ENCODE measurements around the gene SRC. TPM values are rescaled to one million over a fixed set of nuclear protein-coding genes. Genes with fewer than 3 reads are reported as not detected.

SRC gene
- polyA plus RNA-seq, 1 of the 3 experiments (the other 2 are of a cell fraction) = 23.8 TPM

- Histone ChIP-seq H3K4me3 (ENCODE audit: low read depth in 2 of 2, low read length in 1 of 2) (no peak overlapping the region), H3K27me3 (ENCODE audit: insufficient read depth) (peaks cover 47% of the 10 kb centered on the region; the same call in 1 of the 2 replicates), H3K9me3 (no peaks in the 10 kb centered on the region), H3K79me2 (ENCODE audit: insufficient read depth) (no peaks in the 10 kb centered on the region), H3K27ac (ENCODE audit: low read depth in 2 of 2, low read length in 1 of 2) (no peak overlapping the region), H4K20me1 (ENCODE audit: insufficient read depth) (no peaks in the 10 kb centered on the region), H2AFZ (ENCODE audit: low read depth) (no peak overlapping the region), H3K36me3 (replicated peaks in 1 of 2; ENCODE audit: control insufficient read depth in 1 of 2, insufficient read depth in 2 of 2, low read length in 1 of 2) (no peaks in the 10 kb centered on the region), H3K9me2 (no peaks in the 10 kb centered on the region), H3K4me2 (no peak overlapping the region), H3F3A (replicated peaks; ENCODE audit: insufficient read depth) (no peaks in the 10 kb centered on the region), H3K4me1 (ENCODE audit: control insufficient read depth in 1 of 2, insufficient read depth in 2 of 2, low read depth in 1 of 2, low read length in 1 of 2) (peaks cover 0 to 5% of the 10 kb centered on the region in 2 experiments; a peak in 1 of 4 replicates), H3K9ac (no peak overlapping the region)
- 40% methylated on average over 3 of the region's 3 CpGs for WGBS (ENCODE audit: low lambda C conversion rate)
- POLR2A ChIA-PET = no interaction called here
- DNase-seq = no peak
- TF ChIP-seq RCOR1 (IDR thresholded peaks at IDR 0.05; ENCODE audit: low read length) (no peak), POLR2AphosphoS5 (IDR thresholded peaks at IDR 0.05; ENCODE audit: low read depth, low read length) (no peak), EZH2phosphoT487 (IDR thresholded peaks at IDR 0.05; ENCODE audit: borderline replicate concordance, low read depth) (no peak), CHD2 (IDR thresholded peaks at IDR 0.05; ENCODE audit: low read length, partially characterized antibody) (no peak), PBX3 (IDR thresholded peaks at IDR 0.05) (no peak), NFIC (IDR thresholded peaks at IDR 0.05; ENCODE audit: borderline replicate concordance) (no peak), GATA2 (CRISPR knock-in tag; IDR thresholded peaks at IDR 0.05) (no peak), FOXJ3 (CRISPR knock-in tag; IDR thresholded peaks at IDR 0.05) (no peak), FOXM1 (IDR thresholded peaks at IDR 0.05; ENCODE audit: low read depth) (no peak), ZBTB33 (IDR thresholded peaks at IDR 0.05; ENCODE audit: borderline replicate concordance, low read depth) (no peak), TAF1 (IDR thresholded peaks at IDR 0.05; ENCODE audit: borderline replicate concordance, low read depth, low read length) (no peak), FOSL2 (IDR thresholded peaks at IDR 0.05; ENCODE audit: borderline replicate concordance, low read depth) (no peak)
- TF ChIP-seq, protein P1, sequence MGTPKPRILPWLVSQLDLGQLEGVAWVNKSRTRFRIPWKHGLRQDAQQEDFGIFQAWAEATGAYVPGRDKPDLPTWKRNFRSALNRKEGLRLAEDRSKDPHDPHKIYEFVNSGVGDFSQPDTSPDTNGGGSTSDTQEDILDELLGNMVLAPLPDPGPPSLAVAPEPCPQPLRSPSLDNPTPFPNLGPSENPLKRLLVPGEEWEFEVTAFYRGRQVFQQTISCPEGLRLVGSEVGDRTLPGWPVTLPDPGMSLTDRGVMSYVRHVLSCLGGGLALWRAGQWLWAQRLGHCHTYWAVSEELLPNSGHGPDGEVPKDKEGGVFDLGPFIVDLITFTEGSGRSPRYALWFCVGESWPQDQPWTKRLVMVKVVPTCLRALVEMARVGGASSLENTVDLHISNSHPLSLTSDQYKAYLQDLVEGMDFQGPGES (IDR thresholded peaks at IDR 0.05; ENCODE audit: low read depth, low read length) = no peak
- CTCF ChIA-PET = interaction anchor here (0.5 kb wide), 1 partner anchor 19 kb away, joined by 3 read pairs; no protein-coding TSS in a partner anchor
These were observed 78.3 kb downstream of the SRC start for GRCh38 chr20:37424062-37424851.

Data from SK-N-SH (cell line).